Thymus (tissue), 11 donors: ENCODE measurements around the gene FHIT. TPM values are rescaled to one million over a fixed set of nuclear protein-coding genes. Genes with fewer than 3 reads are reported as not detected.

ENCODE experiments used
- DNase-seq, 9 donors: peaks; one replicate each; pipeline ENCODE4 v3.0.0-alpha.2; 2013; ENCODE audit warnings: low spot score in 9 of 9, low read depth in 6 of 9, missing footprints in 1 of 9
- H3K27ac ChIP-seq, 2 donors: one replicate each; pipeline ENCODE4 v1.5.1; 2013; ENCODE audit warnings: control low read depth in 1 of 2, low read depth in 1 of 2, low read length in 1 of 2, mild to moderate bottlenecking in 1 of 2, moderate library complexity in 1 of 2
- H3K27me3 ChIP-seq, 2 donors: one replicate each; pipeline ENCODE4 v1.5.1; 2013; ENCODE audit warnings: low read length in 1 of 2; ENCODE audit not compliant: control insufficient read depth in 2 of 2, insufficient read depth in 1 of 2
- H3K36me3 ChIP-seq, 2 donors: one replicate each; pipeline ENCODE4 v1.5.1; 2013; ENCODE audit warnings: low read length in 1 of 2, mild to moderate bottlenecking in 1 of 2, moderate library complexity in 1 of 2; ENCODE audit not compliant: control insufficient read depth in 2 of 2, insufficient read depth in 2 of 2
- H3K4me1 ChIP-seq, 2 donors: one replicate each; pipeline ENCODE4 v1.5.1; 2013; ENCODE audit warnings: low read length in 2 of 2; ENCODE audit not compliant: control insufficient read depth in 2 of 2, insufficient read depth in 2 of 2
- H3K4me3 ChIP-seq, 2 donors: one replicate each; pipeline ENCODE4 v1.5.1; 2013; ENCODE audit warnings: low read length in 2 of 2, control low read depth in 1 of 2, mild to moderate bottlenecking in 1 of 2
- H3K9me3 ChIP-seq, 2 donors: one replicate each; pipeline ENCODE4 v1.5.1; 2013; ENCODE audit warnings: low read length in 1 of 2, mild to moderate bottlenecking in 1 of 2; ENCODE audit not compliant: control insufficient read depth in 2 of 2, insufficient read depth in 1 of 2
- WGBS: extraction: QIAGEN DNeasy Blood & Tissue Kit; methylation state at CpG from one replicate; pipeline ENCODE4 v1.1.7; 2013; 5-methylcytosine and 5-hydroxymethylcytosine counted together
- polyA plus RNA-seq: library from polyadenylated mRNA; stranded (reverse); fragments of 200-250 nt; gene quantifications from one replicate; pipeline ENCODE4 v1.2.3, GENCODE V29; 2013
- total RNA-seq: library from RNA; stranded (reverse); fragments of 120-200 nt; gene quantifications from one replicate; pipeline ENCODE4 v1.2.4, GENCODE V29; 2013
- donor health status: healthy.

Gene FHIT
- total and polyA plus RNA-seq, 2 donors = 9.2 to 13.2 TPM

- Histone ChIP-seq H3K9me3 (no peaks in the 10 kb centered on the region), H3K36me3 (no peaks in the 10 kb centered on the region), H3K4me1 (no peaks in the 10 kb centered on the region), H3K27ac (no peak overlapping the region), H3K4me3 (no peak overlapping the region), H3K27me3 (no peaks in the 10 kb centered on the region)
- WGBS = 100% methylated on average over 1 of the region's 1 CpG
- no peak for DNase-seq
Measured at GRCh38 chr3:61152071-61152470, 99.2 kb downstream of the FHIT start.

GRCh38 chr3:61149236-61149635, 102.0 kb downstream of the FHIT start:
- H3K27me3 ChIP-seq = no peaks in the 10 kb centered on the region
- no peaks in the 10 kb centered on the region for H3K36me3 ChIP-seq
- H3K4me3 ChIP-seq = no peak overlapping the region
- H3K9me3 ChIP-seq = no peaks in the 10 kb centered on the region
- no peak for DNase-seq
- no peak overlapping the region for H3K27ac ChIP-seq
- no peaks in the 10 kb centered on the region for H3K4me1 ChIP-seq

GRCh38 chr3:61146010-61146890, 105.0 kb downstream of the FHIT start:
- Histone ChIP-seq H3K4me3 (no peak overlapping the region), H3K27me3 (no peaks in the 10 kb centered on the region), H3K27ac (no peak overlapping the region), H3K9me3 (no peaks in the 10 kb centered on the region), H3K4me1 (peaks cover 0 to 3% of the 10 kb centered on the region in 2 donors), H3K36me3 (no peaks in the 10 kb centered on the region)
- DNase-seq = no peak
- 96% methylated on average over 3 of the region's 3 CpGs for WGBS

GRCh38 chr3:61141697-61142096, 109.6 kb downstream of the FHIT start:
- Histone ChIP-seq H3K27me3 (no peaks in the 10 kb centered on the region), H3K4me3 (no peak overlapping the region), H3K4me1 (peaks cover 0 to 3% of the 10 kb centered on the region in 2 donors), H3K36me3 (no peaks in the 10 kb centered on the region), H3K9me3 (no peaks in the 10 kb centered on the region), H3K27ac (no peak overlapping the region)
- WGBS = 95% methylated on average over 3 of the region's 3 CpGs
- no peak for DNase-seq

- Histone ChIP-seq H3K27ac (no peak overlapping the region), H3K4me1 (peaks cover 0 to 3% of the 10 kb centered on the region in 2 donors), H3K27me3 (no peaks in the 10 kb centered on the region), H3K4me3 (no peak overlapping the region), H3K36me3 (no peaks in the 10 kb centered on the region), H3K9me3 (no peaks in the 10 kb centered on the region)
- no peak for DNase-seq
- 95% methylated on average over 4 of the region's 4 CpGs for WGBS
Measured at GRCh38 chr3:61141227-61141626, 110.0 kb downstream of the FHIT start.

GRCh38 chr3:61139686-61140085, 111.6 kb downstream of the FHIT start:
- H3K4me1 ChIP-seq = peaks cover 0 to 3% of the 10 kb centered on the region in 2 donors
- no peaks in the 10 kb centered on the region for H3K9me3 ChIP-seq
- 97% methylated on average over 4 of the region's 4 CpGs for WGBS
- H3K27me3 ChIP-seq = no peaks in the 10 kb centered on the region
- H3K27ac ChIP-seq = no peak overlapping the region
- H3K4me3 ChIP-seq = no peak overlapping the region
- DNase-seq = no peak
- H3K36me3 ChIP-seq = no peaks in the 10 kb centered on the region

- peaks cover 0 to 3% of the 10 kb centered on the region in 2 donors for H3K4me1 ChIP-seq
- no peaks in the 10 kb centered on the region for H3K36me3 ChIP-seq
- H3K9me3 ChIP-seq = no peaks in the 10 kb centered on the region
- H3K27me3 ChIP-seq = no peaks in the 10 kb centered on the region
- H3K27ac ChIP-seq = no peak overlapping the region
- WGBS = 91% methylated on average over 5 of the region's 5 CpGs
- no peak for DNase-seq
- H3K4me3 ChIP-seq = no peak overlapping the region
Measured at GRCh38 chr3:61138401-61138800, 112.9 kb downstream of the FHIT start.

- Histone ChIP-seq H3K9me3 (no peaks in the 10 kb centered on the region), H3K27me3 (no peaks in the 10 kb centered on the region), H3K27ac (no peak overlapping the region), H3K36me3 (no peaks in the 10 kb centered on the region), H3K4me3 (no peak overlapping the region), H3K4me1 (no peaks in the 10 kb centered on the region)
- DNase-seq = no peak
- WGBS = 96% methylated on average over 5 of the region's 5 CpGs
Measured at GRCh38 chr3:61136191-61136590, 115.1 kb downstream of the FHIT start.

GRCh38 chr3:61134532-61134931, 116.7 kb downstream of the FHIT start:
- no peaks in the 10 kb centered on the region for H3K36me3 ChIP-seq
- 99% methylated on average over 3 of the region's 3 CpGs for WGBS
- DNase-seq = no peak

More at GRCh38 chr3:61134532-61134931, 116.7 kb downstream of the FHIT start:
- no peaks in the 10 kb centered on the region for H3K27me3 ChIP-seq
- no peak overlapping the region for H3K4me3 ChIP-seq
- no peaks in the 10 kb centered on the region for H3K4me1 ChIP-seq
- no peaks in the 10 kb centered on the region for H3K9me3 ChIP-seq
- no peak overlapping the region for H3K27ac ChIP-seq
